ENCODE measurements around the gene HNRNPA2B1.
"Not testable (repeated sequence)": the region's sequence is repeated elsewhere in the genome, so short reads cannot be mapped to it uniquely, and the experiment has no call there.

HNRNPA2B1 gene

GRCh38 chr7:26165950-26166683 is 34.4 kb downstream of the HNRNPA2B1 start:
- no peak for DNase-seq (ENCODE audit: low spot score)

- DNase-seq (ENCODE audit: low spot score), result not testable (repeated sequence)
Measured at GRCh38 chr7:26163804-26164203, 36.7 kb downstream of the HNRNPA2B1 start.

- DNase-seq (ENCODE audit: low spot score), result no peak
Measured at GRCh38 chr7:26162431-26162830, 38.1 kb downstream of the HNRNPA2B1 start.

GRCh38 chr7:26160896-26161295 is 39.6 kb downstream of the HNRNPA2B1 start:
- DNase-seq (ENCODE audit: low spot score), result no peak

- no peak for DNase-seq (ENCODE audit: low spot score)
Measured at GRCh38 chr7:26159243-26159642, 41.3 kb downstream of the HNRNPA2B1 start.

GRCh38 chr7:26157520-26158105 is 42.9 kb downstream of the HNRNPA2B1 start:
- no peak for DNase-seq (ENCODE audit: low spot score)

GRCh38 chr7:26156451-26157420 is 43.8 kb downstream of the HNRNPA2B1 start:
- DNase-seq (ENCODE audit: low spot score), result peak; percentile 35

- no peak for DNase-seq (ENCODE audit: low spot score)
Measured at GRCh38 chr7:26155531-26156375, 44.8 kb downstream of the HNRNPA2B1 start.

GRCh38 chr7:26153823-26154783 is 46.4 kb downstream of the HNRNPA2B1 start:
- no peak for DNase-seq (ENCODE audit: low spot score)

- DNase-seq (ENCODE audit: low spot score), result no peak
Measured at GRCh38 chr7:26153241-26153822, 47.2 kb downstream of the HNRNPA2B1 start.

GRCh38 chr7:26152782-26153240 is 47.7 kb downstream of the HNRNPA2B1 start:
- not testable (repeated sequence) for DNase-seq (ENCODE audit: low spot score)

GRCh38 chr7:26151953-26152781 is 48.4 kb downstream of the HNRNPA2B1 start, which contains the start of gene NFE2L3:
Gene NFE2L3, plus strand, starts transcription at chr7:26152198. Its CDS starts 301 bp downstream, at chr7:26152499.
- DNase-seq (ENCODE audit: low spot score), result peak; percentile 89

GRCh38 chr7:26151650-26151952 is 48.9 kb downstream of the HNRNPA2B1 start:
- DNase-seq (ENCODE audit: low spot score), result no peak

GRCh38 chr7:26151096-26151495 is 49.5 kb downstream of the HNRNPA2B1 start:
- peak; percentile 38 for DNase-seq (ENCODE audit: low spot score)

GRCh38 chr7:26149391-26149977 is 51.1 kb downstream of the HNRNPA2B1 start:
- no peak for DNase-seq (ENCODE audit: low spot score)

- not testable (repeated sequence) for DNase-seq (ENCODE audit: low spot score)
Measured at GRCh38 chr7:26148307-26148700, 52.2 kb downstream of the HNRNPA2B1 start.

GRCh38 chr7:26147646-26148306 is 52.8 kb downstream of the HNRNPA2B1 start:
- not testable (repeated sequence) for DNase-seq (ENCODE audit: low spot score)

GRCh38 chr7:26147030-26147429 is 53.5 kb downstream of the HNRNPA2B1 start:
- DNase-seq (ENCODE audit: low spot score), result no peak

All from pons (tissue), 1 donor.